GM10266 (cell line): ENCODE measurements around the gene LRFN5.
"Not testable (repeated sequence)": the region's sequence is repeated elsewhere in the genome, so short reads cannot be mapped to it uniquely, and the experiment has no call there.

Experiments
- DNase-seq: peaks from one replicate; pipeline ENCODE4 v3.0.0; 2012; ENCODE audit errors: extremely low spot score
- CTCF ChIP-seq: IDR thresholded peaks from 2 replicates; pipeline ENCODE4 v1.5.1; 2012; ENCODE audit warnings: mild to moderate bottlenecking, low read depth; ENCODE audit not compliant: control insufficient read depth, insufficient read depth; ENCODE audit errors: missing control alignments

LRFN5 gene

GRCh38 chr14:41900644-41901043 is 294.0 kb downstream of the LRFN5 start:
- no peak for DNase-seq
- TF ChIP-seq CTCF, result no peak

DNA sequence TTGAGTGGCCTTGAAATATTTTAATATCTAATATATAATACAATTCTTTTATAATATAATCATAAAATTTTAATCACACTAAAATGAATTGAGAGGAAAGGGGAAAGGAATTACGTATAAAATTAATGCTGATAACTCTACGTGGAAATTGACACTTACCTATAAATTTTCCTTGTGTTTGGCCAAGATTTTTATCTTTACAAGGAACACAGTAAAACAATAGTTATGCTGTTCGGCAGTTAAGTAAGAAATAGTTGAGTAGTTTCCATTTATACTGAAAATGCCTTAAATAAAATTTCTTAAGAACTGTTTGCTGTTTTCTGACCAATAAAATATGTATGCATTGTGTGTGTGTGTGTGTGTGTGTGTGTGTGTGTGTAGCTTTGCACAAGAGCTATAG is 294.4 kb downstream of the LRFN5 start:
- DNase-seq, result no peak
- no peak for TF ChIP-seq CTCF

- no peak for TF ChIP-seq CTCF
- no peak for DNase-seq
Measured at GRCh38 chr14:41905394-41905964, 298.8 kb downstream of the LRFN5 start.

DNA sequence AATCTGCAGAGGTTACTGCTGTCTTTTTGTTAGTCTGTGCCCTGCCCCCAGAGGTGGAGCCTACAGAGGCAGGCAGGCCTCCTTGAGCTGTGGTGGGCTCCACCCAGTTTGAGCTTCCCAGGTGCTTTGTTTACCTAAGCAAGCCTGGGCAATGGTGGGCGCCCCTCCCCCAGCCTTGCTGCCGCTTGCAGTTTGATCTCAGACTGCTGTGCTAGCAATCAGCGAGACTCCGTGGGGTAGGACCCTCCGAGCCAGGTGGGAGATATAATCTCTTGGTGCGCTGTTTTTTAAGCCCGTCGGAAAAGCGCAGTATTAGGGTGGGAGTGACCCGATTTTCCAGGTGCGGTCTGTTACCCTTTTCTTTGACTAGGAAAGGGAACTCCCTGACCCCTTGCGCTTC is 304.5 kb downstream of the LRFN5 start:
- DNase-seq, result not testable (repeated sequence)

DNA sequence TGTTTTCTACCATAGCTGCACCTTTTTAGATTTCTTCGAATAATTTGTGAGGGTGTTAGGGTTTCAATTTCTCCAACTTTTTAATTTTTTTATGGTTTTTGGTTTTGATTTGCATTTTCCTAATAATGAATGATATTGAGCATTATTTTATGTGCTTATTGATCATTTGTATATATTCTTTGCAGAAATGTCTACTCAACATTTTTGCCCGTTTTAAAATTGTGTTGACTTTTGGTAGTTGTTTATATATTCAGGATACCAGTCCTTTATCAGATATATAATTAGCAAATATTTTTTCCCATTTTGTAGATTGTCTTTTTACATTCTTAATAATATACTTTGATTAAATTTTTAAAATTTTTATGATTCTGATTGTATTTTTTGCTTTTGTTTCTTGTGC is 306.7 kb downstream of the LRFN5 start:
- no peak for DNase-seq
- TF ChIP-seq CTCF, result no peak

DNA sequence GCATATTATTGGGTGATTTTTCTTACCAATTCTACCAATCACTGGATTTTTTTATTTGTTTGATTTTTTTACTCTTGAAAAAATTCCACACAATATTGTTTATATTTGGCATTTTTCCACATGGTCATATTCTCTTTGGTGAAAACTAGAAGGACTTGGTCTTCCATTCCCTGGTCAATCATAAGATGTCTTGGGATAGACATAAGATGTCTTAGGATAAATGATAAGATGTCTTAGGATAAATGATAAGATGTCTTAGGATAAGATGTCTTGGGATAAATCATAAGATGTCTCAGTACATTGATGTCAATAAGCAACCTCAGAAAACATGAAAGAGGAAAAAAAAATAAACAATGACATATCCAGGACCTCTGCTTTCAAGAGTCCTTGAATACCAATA is 309.1 kb downstream of the LRFN5 start:
- TF ChIP-seq CTCF, result no peak
- no peak for DNase-seq

DNA sequence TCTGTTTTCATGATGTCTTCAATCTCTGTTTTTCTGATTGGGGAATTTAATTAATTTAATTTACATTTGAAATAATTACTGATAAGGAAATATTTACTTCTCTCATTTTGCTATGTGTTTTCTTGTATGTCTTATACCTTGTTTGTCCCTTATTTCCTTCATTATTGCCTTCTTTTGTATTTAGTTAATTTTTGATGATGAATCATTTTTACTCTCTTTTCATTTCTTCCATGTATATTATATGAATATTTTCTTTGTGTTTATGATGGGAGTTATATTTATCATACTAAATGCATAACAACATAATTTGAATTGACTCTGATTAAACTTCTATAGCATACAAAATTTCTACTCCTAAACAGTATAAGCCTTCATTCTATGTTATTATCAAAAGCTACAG is 309.6 kb downstream of the LRFN5 start:
- no peak for TF ChIP-seq CTCF
- DNase-seq, result no peak

DNA sequence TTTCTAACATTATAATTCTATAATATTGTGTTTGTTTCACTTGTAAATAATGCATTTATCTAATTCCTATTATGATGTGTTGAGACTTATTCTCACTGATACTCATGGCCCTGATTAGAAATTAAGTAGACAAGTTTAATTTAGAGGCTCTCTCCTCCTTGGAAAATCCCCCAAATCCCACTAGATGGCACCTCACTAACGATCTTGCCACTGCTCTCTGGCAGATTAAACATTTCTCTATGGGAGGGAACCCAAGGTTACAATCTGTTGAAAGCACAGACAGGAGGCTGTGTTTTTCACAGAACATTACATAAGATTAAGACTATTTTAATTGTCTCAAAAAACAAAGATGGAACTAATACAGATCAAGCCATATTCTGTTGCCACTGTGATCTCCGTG is 318.7 kb downstream of the LRFN5 start:
- no peak for DNase-seq
- TF ChIP-seq CTCF, result no peak
